Measurements from ENCODE around the gene FOXP4.
"Not testable (repeated sequence)": the region's sequence is repeated elsewhere in the genome, so short reads cannot be mapped to it uniquely, and the experiment has no call there.

Gene FOXP4

DNA sequence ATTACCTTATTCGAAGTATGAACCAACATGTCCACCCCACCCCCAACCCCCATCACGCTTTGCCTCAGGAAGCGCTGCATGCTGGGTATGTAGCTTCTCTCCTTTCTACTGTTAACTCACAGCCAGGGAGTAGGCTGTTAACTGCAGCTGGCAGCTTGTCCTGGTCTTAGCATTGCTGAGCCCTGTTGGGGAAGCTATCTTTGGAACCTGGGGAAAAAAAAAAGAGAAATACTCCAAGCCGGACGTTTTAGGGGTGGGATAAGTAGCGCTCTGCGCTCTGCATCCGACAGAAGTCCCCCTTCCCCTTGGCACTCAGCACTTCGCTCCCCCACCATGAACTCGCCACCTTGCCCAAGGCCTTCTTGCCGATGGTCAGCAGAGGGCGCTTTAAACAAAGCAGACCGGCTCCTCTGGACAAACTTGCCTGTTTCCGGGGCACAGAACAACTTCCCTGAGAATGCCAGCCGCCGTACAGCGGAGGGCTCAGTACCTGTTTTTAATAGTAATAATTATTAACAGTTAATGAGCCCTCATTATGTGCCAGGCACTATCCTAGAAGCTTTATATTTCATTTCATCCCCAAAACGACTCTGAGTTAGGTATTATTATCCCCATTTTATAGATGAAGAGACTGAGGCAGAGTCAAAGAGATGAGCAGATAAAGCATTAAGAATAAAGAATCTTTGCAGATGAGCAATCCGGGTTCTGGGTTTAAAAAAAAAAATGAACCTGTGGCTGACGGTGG is 56.9 kb downstream of the FOXP4 start:
- Histone ChIP-seq H3K27ac (ENCODE audit: low read depth, low read length) (no peak overlapping the region), H3K9ac (ENCODE audit: low read depth, low read length) (no peak overlapping the region), H3K9me3 (ENCODE audit: control insufficient read depth, insufficient read depth, low read length) (no peaks in the 10 kb centered on the region), H3K4me3 (ENCODE audit: low read depth, low read length) (peak overlapping the region; percentile 54), H3K36me3 (ENCODE audit: control insufficient read depth, insufficient read depth, low read length) (no peaks in the 10 kb centered on the region), H3K4me1 (ENCODE audit: control insufficient read depth, insufficient read depth, low read length) (peaks cover 21% of the 10 kb centered on the region), H3K27me3 (ENCODE audit: control insufficient read depth, insufficient read depth, low read length) (peaks cover 11% of the 10 kb centered on the region; the same call in 1 of the 2 replicates)

- Histone ChIP-seq H3K4me3 (ENCODE audit: low read depth, low read length) (no peak overlapping the region), H3K9ac (ENCODE audit: low read depth, low read length) (no peak overlapping the region), H3K27ac (ENCODE audit: low read depth, low read length) (no peak overlapping the region), H3K27me3 (ENCODE audit: control insufficient read depth, insufficient read depth, low read length) (peaks cover 11% of the 10 kb centered on the region; the same call in 1 of the 2 replicates), H3K9me3 (ENCODE audit: control insufficient read depth, insufficient read depth, low read length) (no peaks in the 10 kb centered on the region), H3K4me1 (ENCODE audit: control insufficient read depth, insufficient read depth, low read length) (peaks cover 21% of the 10 kb centered on the region), H3K36me3 (ENCODE audit: control insufficient read depth, insufficient read depth, low read length) (no peaks in the 10 kb centered on the region)
Observed at GRCh38 chr6:41604006-41604405, 57.8 kb downstream of the FOXP4 start.

DNA sequence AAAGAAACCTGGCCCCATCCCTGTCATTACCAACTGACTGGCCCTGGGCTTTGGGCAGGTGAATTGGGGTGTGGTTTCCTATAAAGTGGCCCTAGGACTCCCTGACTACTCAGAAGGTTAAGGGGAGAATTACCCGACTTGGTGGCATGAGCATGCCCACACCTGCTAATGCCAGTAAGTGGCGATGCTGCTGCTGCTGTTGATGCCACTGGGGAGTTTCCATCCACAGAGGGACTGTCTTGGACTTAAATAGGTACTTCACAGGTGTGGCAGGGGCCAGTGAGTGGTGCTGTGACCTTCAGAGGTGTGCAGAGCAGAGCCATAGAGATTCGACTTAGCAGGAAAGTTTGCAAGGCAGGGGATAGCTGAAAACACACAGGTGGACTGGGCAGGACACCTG is 59.5 kb downstream of the FOXP4 start:
- no peak overlapping the region for H3K9ac ChIP-seq (ENCODE audit: low read depth, low read length)
- H3K9me3 ChIP-seq (ENCODE audit: control insufficient read depth, insufficient read depth, low read length), result no peaks in the 10 kb centered on the region
- H3K27me3 ChIP-seq (ENCODE audit: control insufficient read depth, insufficient read depth, low read length), result peaks cover 11% of the 10 kb centered on the region; the same call in 1 of the 2 replicates
- H3K27ac ChIP-seq (ENCODE audit: low read depth, low read length), result no peak overlapping the region
- H3K4me3 ChIP-seq (ENCODE audit: low read depth, low read length), result no peak overlapping the region
- peaks cover 12% of the 10 kb centered on the region for H3K4me1 ChIP-seq (ENCODE audit: control insufficient read depth, insufficient read depth, low read length)
- no peaks in the 10 kb centered on the region for H3K36me3 ChIP-seq (ENCODE audit: control insufficient read depth, insufficient read depth, low read length)

DNA sequence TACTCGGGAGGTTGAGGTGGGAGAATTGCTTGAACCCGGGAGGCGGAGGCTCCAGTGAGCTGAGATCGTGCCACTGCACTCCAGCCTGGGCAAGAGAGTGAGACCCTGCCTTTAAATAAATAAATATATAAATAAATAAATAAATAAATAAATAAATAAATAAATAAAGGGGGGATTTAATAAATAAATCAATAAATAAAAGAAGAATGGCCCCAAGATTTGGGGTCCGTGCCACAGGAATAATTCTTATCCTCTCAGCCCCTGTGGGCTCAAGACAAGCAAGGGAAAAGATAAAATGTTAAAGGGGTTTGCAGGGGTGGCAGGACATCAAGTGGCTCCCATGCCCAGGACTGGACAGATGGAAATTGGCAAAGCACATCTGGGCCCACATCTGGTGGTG is 60.9 kb downstream of the FOXP4 start:
- Histone ChIP-seq H3K4me1 (ENCODE audit: control insufficient read depth, insufficient read depth, low read length) (peaks cover 8% of the 10 kb centered on the region), H3K27ac (ENCODE audit: low read depth, low read length) (no peak overlapping the region), H3K9ac (ENCODE audit: low read depth, low read length) (no peak overlapping the region), H3K4me3 (ENCODE audit: low read depth, low read length) (no peak overlapping the region), H3K9me3 (ENCODE audit: control insufficient read depth, insufficient read depth, low read length) (0 out of 2 replicates have a peak, but pooled peaks cover 3% of the 10 kb centered on the region), H3K27me3 (ENCODE audit: control insufficient read depth, insufficient read depth, low read length) (0 out of 2 replicates have a peak, but pooled peaks cover 4% of the 10 kb centered on the region), H3K36me3 (ENCODE audit: control insufficient read depth, insufficient read depth, low read length) (no peaks in the 10 kb centered on the region)

GRCh38 chr6:41607736-41608135 is 61.6 kb downstream of the FOXP4 start:
- Histone ChIP-seq H3K27me3 (ENCODE audit: control insufficient read depth, insufficient read depth, low read length) (no peaks in the 10 kb centered on the region), H3K4me3 (ENCODE audit: low read depth, low read length) (no peak overlapping the region), H3K9me3 (ENCODE audit: control insufficient read depth, insufficient read depth, low read length) (0 out of 2 replicates have a peak, but pooled peaks cover 3% of the 10 kb centered on the region), H3K36me3 (ENCODE audit: control insufficient read depth, insufficient read depth, low read length) (no peaks in the 10 kb centered on the region), H3K9ac (ENCODE audit: low read depth, low read length) (no peak overlapping the region), H3K4me1 (ENCODE audit: control insufficient read depth, insufficient read depth, low read length) (peaks cover 2% of the 10 kb centered on the region; the same call in 1 of the 2 replicates), H3K27ac (ENCODE audit: low read depth, low read length) (no peak overlapping the region)

DNA sequence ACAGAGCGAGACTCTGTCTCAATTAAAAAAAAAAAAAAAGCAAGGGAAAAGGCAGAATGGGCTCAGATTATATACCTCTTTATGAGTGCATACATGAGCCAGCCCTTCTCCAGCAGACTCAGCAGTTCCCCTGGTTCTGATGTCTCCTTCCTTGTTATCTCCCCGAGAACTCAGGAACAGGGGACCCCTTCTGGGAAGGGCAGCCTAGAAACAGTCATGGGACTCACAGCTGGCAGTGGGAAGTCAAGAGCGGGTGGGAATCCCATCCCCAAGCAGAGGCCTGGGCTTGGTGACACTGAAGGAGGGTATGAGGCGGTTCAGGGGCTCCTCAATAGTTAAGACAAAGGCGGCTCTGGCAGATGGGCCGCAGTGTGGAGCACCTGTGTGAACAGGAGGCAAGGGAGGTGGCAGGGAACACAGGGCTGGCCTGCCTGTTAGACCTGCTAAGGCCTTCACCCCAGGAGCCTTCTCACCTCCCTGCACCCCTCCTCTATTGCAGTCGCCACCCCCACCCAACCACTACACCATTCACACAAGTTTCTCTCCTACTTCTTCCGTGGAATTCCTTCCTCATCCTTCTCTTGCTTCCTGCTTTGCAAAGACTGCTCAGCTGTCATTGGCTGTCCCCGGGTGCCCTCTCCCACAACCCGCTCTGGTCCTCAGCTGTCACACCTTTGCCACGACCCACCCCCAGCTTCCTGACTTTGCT is 62.4 kb downstream of the FOXP4 start:
- Histone ChIP-seq H3K4me1 (ENCODE audit: control insufficient read depth, insufficient read depth, low read length) (no peaks in the 10 kb centered on the region), H3K36me3 (ENCODE audit: control insufficient read depth, insufficient read depth, low read length) (no peaks in the 10 kb centered on the region), H3K9ac (ENCODE audit: low read depth, low read length) (no peak overlapping the region), H3K9me3 (ENCODE audit: control insufficient read depth, insufficient read depth, low read length) (peaks cover 7% of the 10 kb centered on the region), H3K4me3 (ENCODE audit: low read depth, low read length) (no peak overlapping the region), H3K27ac (ENCODE audit: low read depth, low read length) (no peak overlapping the region), H3K27me3 (ENCODE audit: control insufficient read depth, insufficient read depth, low read length) (no peaks in the 10 kb centered on the region)

GRCh38 chr6:41614715-41615114 is 68.5 kb downstream of the FOXP4 start:
- no peaks in the 10 kb centered on the region for H3K27me3 ChIP-seq (ENCODE audit: control insufficient read depth, insufficient read depth, low read length)
- no peak overlapping the region for H3K4me3 ChIP-seq (ENCODE audit: low read depth, low read length)
- H3K4me1 ChIP-seq (ENCODE audit: control insufficient read depth, insufficient read depth, low read length), result no peaks in the 10 kb centered on the region
- no peak overlapping the region for H3K9ac ChIP-seq (ENCODE audit: low read depth, low read length)
- no peak overlapping the region for H3K27ac ChIP-seq (ENCODE audit: low read depth, low read length)
- no peaks in the 10 kb centered on the region for H3K36me3 ChIP-seq (ENCODE audit: control insufficient read depth, insufficient read depth, low read length)
- peaks cover 14% of the 10 kb centered on the region for H3K9me3 ChIP-seq (ENCODE audit: control insufficient read depth, insufficient read depth, low read length)

DNA sequence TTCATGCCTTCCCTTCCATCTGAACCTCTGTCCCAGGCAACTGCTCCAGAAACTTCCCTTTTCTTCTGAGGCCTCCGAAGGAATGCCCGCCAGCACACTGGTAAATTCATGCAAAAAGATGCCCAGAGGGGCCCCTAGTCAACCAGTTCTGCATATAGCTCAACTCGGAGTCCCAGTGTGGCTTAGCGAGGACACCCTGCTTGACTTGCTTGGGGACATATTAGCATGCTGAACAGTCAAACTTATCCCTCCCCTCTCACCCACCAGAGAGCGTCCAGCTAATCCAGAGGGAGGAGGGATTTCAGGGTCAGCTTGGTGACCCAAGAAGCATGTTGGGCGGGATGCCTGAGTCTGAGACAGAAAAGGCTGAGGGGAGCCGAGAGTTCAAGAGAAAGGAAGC is 69.1 kb downstream of the FOXP4 start:
- H3K36me3 ChIP-seq (ENCODE audit: control insufficient read depth, insufficient read depth, low read length), result no peaks in the 10 kb centered on the region
- peaks cover 14% of the 10 kb centered on the region for H3K9me3 ChIP-seq (ENCODE audit: control insufficient read depth, insufficient read depth, low read length)
- H3K4me3 ChIP-seq (ENCODE audit: low read depth, low read length), result no peak overlapping the region
- H3K4me1 ChIP-seq (ENCODE audit: control insufficient read depth, insufficient read depth, low read length), result no peaks in the 10 kb centered on the region
- no peak overlapping the region for H3K9ac ChIP-seq (ENCODE audit: low read depth, low read length)
- H3K27me3 ChIP-seq (ENCODE audit: control insufficient read depth, insufficient read depth, low read length), result no peaks in the 10 kb centered on the region
- H3K27ac ChIP-seq (ENCODE audit: low read depth, low read length), result no peak overlapping the region

- H3K4me1 ChIP-seq (ENCODE audit: control insufficient read depth, insufficient read depth, low read length), result peaks cover 9% of the 10 kb centered on the region
- peak overlapping the region; percentile 4 for H3K27ac ChIP-seq (ENCODE audit: low read depth, low read length)
- H3K9me3 ChIP-seq (ENCODE audit: control insufficient read depth, insufficient read depth, low read length), result peaks cover 11% of the 10 kb centered on the region
- H3K9ac ChIP-seq (ENCODE audit: low read depth, low read length), result no peak overlapping the region
- H3K27me3 ChIP-seq (ENCODE audit: control insufficient read depth, insufficient read depth, low read length), result no peaks in the 10 kb centered on the region
- H3K4me3 ChIP-seq (ENCODE audit: low read depth, low read length), result no peak overlapping the region
- no peaks in the 10 kb centered on the region for H3K36me3 ChIP-seq (ENCODE audit: control insufficient read depth, insufficient read depth, low read length)
Observed at GRCh38 chr6:41618598-41618997, 72.4 kb downstream of the FOXP4 start.

- H3K27ac ChIP-seq (ENCODE audit: low read depth, low read length); H3K9me3 ChIP-seq (ENCODE audit: control insufficient read depth, insufficient read depth, low read length); H3K36me3 ChIP-seq (ENCODE audit: control insufficient read depth, insufficient read depth, low read length); H3K4me3 ChIP-seq (ENCODE audit: low read depth, low read length); H3K4me1 ChIP-seq (ENCODE audit: control insufficient read depth, insufficient read depth, low read length); H3K27me3 ChIP-seq (ENCODE audit: control insufficient read depth, insufficient read depth, low read length); H3K9ac ChIP-seq (ENCODE audit: low read depth, low read length): not testable (repeated sequence)
Observed at GRCh38 chr6:41619193-41619592, 73.0 kb downstream of the FOXP4 start.

GRCh38 chr6:41621367-41621766 is 75.2 kb downstream of the FOXP4 start:
- no peak overlapping the region for H3K4me3 ChIP-seq (ENCODE audit: low read depth, low read length)
- H3K27ac ChIP-seq (ENCODE audit: low read depth, low read length), result no peak overlapping the region
- H3K4me1 ChIP-seq (ENCODE audit: control insufficient read depth, insufficient read depth, low read length), result peaks cover 9% of the 10 kb centered on the region
- no peaks in the 10 kb centered on the region for H3K27me3 ChIP-seq (ENCODE audit: control insufficient read depth, insufficient read depth, low read length)
- H3K36me3 ChIP-seq (ENCODE audit: control insufficient read depth, insufficient read depth, low read length), result no peaks in the 10 kb centered on the region
- H3K9ac ChIP-seq (ENCODE audit: low read depth, low read length), result no peak overlapping the region
- H3K9me3 ChIP-seq (ENCODE audit: control insufficient read depth, insufficient read depth, low read length), result peaks cover 3% of the 10 kb centered on the region

All from HUES48 (cell line).